SU-DHL-6 (cell line): ENCODE results near the gene ZDHHC7.

Source experiments
- H2AFZ ChIP-seq: fragments of 200-600 bp; sonication (generic); 2 replicates; pipeline ENCODE4 v1.6.1; 2014; ENCODE audit warnings: low read depth, mild to moderate bottlenecking, moderate library complexity, mixed read lengths, antibody characterized with exemption, low read length; ENCODE audit not compliant: severe bottlenecking
- H3F3A ChIP-seq: fragments of 200-600 bp; shearing (Covaris generic); 2 replicates; pipeline ENCODE4 v1.6.0; 2016; ENCODE audit warnings: antibody characterized with exemption, mild to moderate bottlenecking; ENCODE audit not compliant: insufficient read depth
- H3K27ac ChIP-seq: fragments of 200-600 bp; sonication (generic); 2 replicates; pipeline ENCODE4 v1.5.1; 2016; ENCODE audit warnings: low read depth, mild to moderate bottlenecking, low read length, moderate library complexity, mixed read lengths
- H3K27me3 ChIP-seq: fragments of 200-600 bp; sonication (generic), shearing (Covaris generic); 2 replicates; pipeline ENCODE4 v1.6.0; 2014; ENCODE audit warnings: mild to moderate bottlenecking, low read length
- H3K36me3 ChIP-seq: fragments of 200-600 bp; sonication (generic); 2 replicates; pipeline ENCODE4 v1.6.1; 2014; ENCODE audit warnings: mild to moderate bottlenecking, low read length, mixed read lengths
- H3K4me2 ChIP-seq: fragments of 300-600, 200-600 bp; shearing (Covaris generic), sonication (generic); 2 replicates; pipeline ENCODE4 v1.6.0; 2014; ENCODE audit warnings: low read length, low read depth, mild to moderate bottlenecking; ENCODE audit not compliant: poor library complexity, severe bottlenecking
- H3K4me3 ChIP-seq: fragments of 200-600 bp; sonication (generic); 2 replicates; pipeline ENCODE4 v1.5.1; 2014; ENCODE audit warnings: antibody characterized with exemption, low read length, mild to moderate bottlenecking, mixed read lengths; ENCODE audit not compliant: insufficient read depth, poor library complexity, severe bottlenecking
- H3K79me2 ChIP-seq: fragments of 200-600 bp; sonication (generic); 2 replicates; pipeline ENCODE4 v1.6.1; 2014; ENCODE audit warnings: mild to moderate bottlenecking, low read length, moderate library complexity; ENCODE audit not compliant: insufficient read depth
- H3K9ac ChIP-seq: fragments of 200-600 bp; sonication (generic); 2 replicates; pipeline ENCODE4 v1.7.0; 2014; ENCODE audit warnings: mild to moderate bottlenecking, low read length
- H3K9me2 ChIP-seq: fragments of 200-600 bp; sonication (generic); replicated peaks from 2 replicates; pipeline ENCODE4 v1.6.1; 2014; ENCODE audit warnings: low read length; ENCODE audit not compliant: insufficient read depth
- H3K9me3 ChIP-seq: fragments of 200-600 bp; sonication (generic); 2 replicates; pipeline ENCODE4 v1.6.1; 2014; ENCODE audit warnings: low read length, mixed read lengths; ENCODE audit not compliant: insufficient read depth
- H4K20me1 ChIP-seq: fragments of 200-600 bp; sonication (generic); 2 replicates; pipeline ENCODE4 v1.6.1; 2014; ENCODE audit warnings: low read depth, mild to moderate bottlenecking, antibody characterized with exemption, low read length, moderate library complexity, mixed read lengths
- EZH2phosphoT487 ChIP-seq: fragments of 200-600 bp; sonication (generic), shearing (Covaris generic); conservative IDR thresholded peaks from 2 replicates; pipeline ENCODE4 v1.6.1; 2018; ENCODE audit warnings: mild to moderate bottlenecking, antibody characterized with exemption, low read length, moderate library complexity, mixed read lengths
- TF ChIP-seq, protein P1 (sequence below): fragments of 200-600 bp; sonication (generic); IDR thresholded peaks from one replicate; pipeline ENCODE4 v1.5.1; 2017; ENCODE audit warnings: antibody characterized with exemption, mild to moderate bottlenecking, low read length, moderate library complexity; ENCODE audit not compliant: insufficient read depth, poor library complexity, severe bottlenecking

ZDHHC7 gene

DNA sequence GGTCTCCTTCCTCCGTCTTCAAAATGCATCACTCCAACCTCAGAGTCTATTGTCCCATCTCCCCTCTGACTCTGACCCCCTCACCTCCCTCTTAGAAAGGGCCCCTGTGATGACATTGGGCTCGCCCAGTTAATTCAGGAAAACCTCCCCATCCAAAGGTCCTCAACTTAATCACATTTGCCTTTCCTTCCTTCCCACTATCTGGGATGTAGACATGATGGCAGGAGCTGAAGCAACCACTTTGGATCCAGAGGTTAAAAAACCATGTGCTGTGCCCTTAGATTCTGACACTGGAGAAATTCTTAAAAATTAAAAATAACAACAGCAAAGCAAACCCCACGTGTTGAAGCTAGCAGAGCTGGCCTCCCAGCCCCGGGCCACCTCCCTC, 80.2 kb downstream of the ZDHHC7 start:
- Histone ChIP-seq H2AFZ (no peak overlapping the region), H3K9me3 (no peaks in the 10 kb centered on the region), H4K20me1 (no peaks in the 10 kb centered on the region), H3K36me3 (no peaks in the 10 kb centered on the region), H3K9ac (no peak overlapping the region), H3F3A (no peaks in the 10 kb centered on the region), H3K27ac (no peak overlapping the region), H3K4me2 (no peak overlapping the region), H3K79me2 (no peaks in the 10 kb centered on the region), H3K9me2 (no peaks in the 10 kb centered on the region), H3K27me3 (no peaks in the 10 kb centered on the region), H3K4me3 (no peak overlapping the region)
- TF ChIP-seq, protein P1, sequence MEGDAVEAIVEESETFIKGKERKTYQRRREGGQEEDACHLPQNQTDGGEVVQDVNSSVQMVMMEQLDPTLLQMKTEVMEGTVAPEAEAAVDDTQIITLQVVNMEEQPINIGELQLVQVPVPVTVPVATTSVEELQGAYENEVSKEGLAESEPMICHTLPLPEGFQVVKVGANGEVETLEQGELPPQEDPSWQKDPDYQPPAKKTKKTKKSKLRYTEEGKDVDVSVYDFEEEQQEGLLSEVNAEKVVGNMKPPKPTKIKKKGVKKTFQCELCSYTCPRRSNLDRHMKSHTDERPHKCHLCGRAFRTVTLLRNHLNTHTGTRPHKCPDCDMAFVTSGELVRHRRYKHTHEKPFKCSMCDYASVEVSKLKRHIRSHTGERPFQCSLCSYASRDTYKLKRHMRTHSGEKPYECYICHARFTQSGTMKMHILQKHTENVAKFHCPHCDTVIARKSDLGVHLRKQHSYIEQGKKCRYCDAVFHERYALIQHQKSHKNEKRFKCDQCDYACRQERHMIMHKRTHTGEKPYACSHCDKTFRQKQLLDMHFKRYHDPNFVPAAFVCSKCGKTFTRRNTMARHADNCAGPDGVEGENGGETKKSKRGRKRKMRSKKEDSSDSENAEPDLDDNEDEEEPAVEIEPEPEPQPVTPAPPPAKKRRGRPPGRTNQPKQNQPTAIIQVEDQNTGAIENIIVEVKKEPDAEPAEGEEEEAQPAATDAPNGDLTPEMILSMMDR, result no peak
- no peak for TF ChIP-seq EZH2phosphoT487

DNA sequence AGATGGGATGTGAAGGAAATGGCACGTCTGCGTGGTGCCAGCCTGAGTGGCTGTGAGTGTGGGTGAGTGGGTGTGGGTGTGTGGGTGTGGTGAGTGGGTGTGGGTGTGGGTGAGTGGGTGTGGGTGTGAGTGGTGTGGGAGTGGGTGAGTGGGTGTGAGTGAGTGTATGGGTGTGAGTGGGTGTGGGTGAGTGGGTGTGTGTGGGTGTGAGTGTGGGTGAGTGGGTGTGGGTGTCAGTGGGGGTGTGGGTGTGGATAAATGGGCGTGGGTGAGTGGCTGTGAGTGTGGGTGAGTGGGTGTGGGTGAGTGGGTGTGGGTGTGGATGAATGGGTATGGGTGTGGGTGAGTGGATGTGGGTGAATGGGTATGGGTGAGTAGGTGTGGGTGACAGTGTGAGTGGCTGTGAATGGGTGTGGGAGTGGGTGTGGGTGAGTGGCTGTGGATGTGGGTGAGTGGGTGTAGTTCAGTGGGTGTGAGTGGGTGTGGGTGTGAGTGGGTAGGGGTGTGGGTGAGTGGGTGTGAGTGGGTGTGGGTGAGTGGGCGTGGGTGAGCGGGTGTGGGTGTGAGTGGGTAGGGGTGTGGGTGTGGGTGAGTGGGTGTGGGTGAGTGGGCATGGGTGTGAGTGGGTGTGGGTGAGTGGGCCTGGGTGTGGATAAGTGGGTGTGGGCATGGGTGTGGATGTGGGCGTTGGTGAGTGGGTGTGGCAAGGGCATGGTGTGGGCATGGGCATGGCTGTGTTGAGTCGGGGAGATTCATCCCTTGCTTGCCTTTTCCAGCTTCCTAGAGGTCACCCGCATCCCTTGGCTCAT, 80.8 kb downstream of the ZDHHC7 start:
- TF ChIP-seq, protein P1, result no peak
- no peak for TF ChIP-seq EZH2phosphoT487
- Histone ChIP-seq H3F3A (no peaks in the 10 kb centered on the region), H3K9ac (no peak overlapping the region), H3K9me3 (no peaks in the 10 kb centered on the region), H3K36me3 (no peaks in the 10 kb centered on the region), H4K20me1 (no peaks in the 10 kb centered on the region), H2AFZ (no peak overlapping the region), H3K27me3 (no peaks in the 10 kb centered on the region), H3K27ac (no peak overlapping the region), H3K4me3 (no peak overlapping the region), H3K9me2 (no peaks in the 10 kb centered on the region), H3K4me2 (no peak overlapping the region), H3K79me2 (no peaks in the 10 kb centered on the region)

DNA sequence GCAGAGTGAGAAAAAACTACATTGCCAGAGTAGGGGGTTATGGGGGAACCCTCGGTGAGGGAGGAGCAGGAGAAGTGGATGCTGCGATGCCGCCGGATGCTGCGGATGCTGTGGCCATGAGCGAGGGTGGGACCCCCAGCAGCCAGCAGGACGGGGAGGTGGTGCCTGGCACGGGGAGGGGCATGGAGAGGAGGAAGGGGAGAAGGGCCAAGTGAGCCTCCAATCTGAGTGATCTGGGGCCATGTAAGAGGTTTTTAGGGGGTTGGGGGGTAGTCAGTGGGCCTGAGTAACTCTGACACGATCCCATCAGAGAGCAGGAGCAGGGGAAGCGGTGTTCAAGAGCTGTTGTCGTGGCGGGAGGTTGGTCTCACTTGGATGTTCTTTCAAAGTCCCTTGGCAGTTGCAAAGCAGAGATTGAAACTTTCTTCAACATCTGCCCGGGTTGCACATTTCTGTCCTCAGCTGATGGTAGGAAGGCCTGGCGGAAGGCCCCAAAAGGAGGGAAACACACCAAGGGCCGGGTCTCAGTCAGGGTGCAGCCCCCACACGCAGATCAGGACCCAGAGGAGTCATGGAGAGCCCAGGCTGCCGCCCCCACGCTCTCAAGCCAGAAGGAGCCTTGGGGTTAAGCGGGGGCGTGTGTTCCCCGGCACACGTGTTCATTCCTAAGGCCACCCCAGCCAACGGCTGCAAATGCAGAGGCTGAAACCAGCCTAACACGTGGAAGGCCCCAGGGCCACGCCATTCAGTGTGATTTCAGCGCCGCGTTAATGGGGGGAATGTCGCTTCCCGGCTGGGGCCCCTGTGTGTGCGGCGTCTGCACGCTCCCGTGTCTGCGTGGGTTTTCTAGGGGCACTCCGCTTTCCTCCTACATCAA, 81.7 kb downstream of the ZDHHC7 start:
- TF ChIP-seq EZH2phosphoT487, result no peak
- TF ChIP-seq, protein P1, result no peak
- H3K27me3 ChIP-seq, result no peaks in the 10 kb centered on the region
- no peaks in the 10 kb centered on the region for H4K20me1 ChIP-seq
- no peak overlapping the region for H3K9ac ChIP-seq
- H3K9me3 ChIP-seq, result no peaks in the 10 kb centered on the region
- no peak overlapping the region for H3K4me3 ChIP-seq
- H3K9me2 ChIP-seq, result no peaks in the 10 kb centered on the region
- H3K36me3 ChIP-seq, result no peaks in the 10 kb centered on the region
- H3K27ac ChIP-seq, result no peak overlapping the region
- H3K4me2 ChIP-seq, result no peak overlapping the region
- H2AFZ ChIP-seq, result no peak overlapping the region
- H3F3A ChIP-seq, result no peaks in the 10 kb centered on the region
- H3K79me2 ChIP-seq, result no peaks in the 10 kb centered on the region
